Panc1 (cell line): Measurements from ENCODE around the gene KRTAP24-1. TPM values are rescaled to one million over a fixed set of nuclear protein-coding genes. Genes with fewer than 3 reads are reported as not detected.

ENCODE experiments used
- ATAC-seq: fragments of 200-7000 bp; cut with Tn5 transposase; 2 replicates; pipeline ENCODE4 v1.9.1; 2020; ENCODE audit warnings: mild to moderate bottlenecking, moderate library complexity
- BruUV-seq: library from RNA; stranded (reverse); fragments of 400-500 nt; replicated peaks from 2 replicates; lab custom pipeline; 2021; lab: Mats Ljungman, UMichigan
- CTCF ChIA-PET: fragments of 300-600 bp; sonication (Branson Sonifier 250); formaldehyde crosslinking; loops from one replicate; lab custom pipeline; 2022; ENCODE audit warnings: antibody characterized with exemption; lab: Charles Lee
- POLR2A ChIA-PET: fragments of 300-600 bp; sonication (Branson Sonifier 250); formaldehyde crosslinking; loops from one replicate; lab custom pipeline; 2022; ENCODE audit warnings: antibody characterized with exemption; lab: Charles Lee
- DNase-seq: peaks from one replicate; pipeline ENCODE4 v3.0.0-alpha.2; 2010; ENCODE audit warnings: low read depth, low spot score
- H3K27ac ChIP-seq: 2 replicates; pipeline ENCODE4 v1.5.1; 2011; ENCODE audit warnings: mild to moderate bottlenecking, low read length, inconsistent platforms
- H3K27me3 ChIP-seq: fragments of 200-500 bp; sonication (Bioruptor generic); 2 replicates; pipeline ENCODE4 v1.6.0; 2014; ENCODE audit warnings: low read length, inconsistent platforms; ENCODE audit not compliant: control insufficient read depth, insufficient read depth
- H3K36me3 ChIP-seq: fragments of 200-500 bp; sonication (Bioruptor generic); 2 replicates; pipeline ENCODE4 v1.5.1; 2014; ENCODE audit warnings: inconsistent platforms, mild to moderate bottlenecking, low read length, moderate library complexity; ENCODE audit not compliant: control insufficient read depth, insufficient read depth
- H3K4me1 ChIP-seq: 2 replicates; pipeline ENCODE4 v1.5.1; 2011; ENCODE audit warnings: inconsistent platforms, mild to moderate bottlenecking, low read length, moderate library complexity; ENCODE audit not compliant: control insufficient read depth, insufficient read depth
- H3K4me3 ChIP-seq, 2 experiments: 2 replicates each; pipeline ENCODE4 v1.5.1; 2011 to 2012; ENCODE audit warnings: low read depth in 2 of 2, low read length in 2 of 2, mild to moderate bottlenecking in 2 of 2, inconsistent platforms in 1 of 2, moderate library complexity in 1 of 2
- H3K9me3 ChIP-seq: fragments of 200-500 bp; sonication (Bioruptor generic); 2 replicates; pipeline ENCODE4 v1.5.1; 2014; ENCODE audit warnings: low read depth, mild to moderate bottlenecking, inconsistent platforms, low read length, moderate library complexity; ENCODE audit not compliant: control insufficient read depth, insufficient read depth
- POLR2AphosphoS5 ChIP-seq: IDR thresholded peaks from 2 replicates; pipeline ENCODE4 v1.6.1; 2012; ENCODE audit warnings: mild to moderate bottlenecking, low read depth, low read length, moderate library complexity
- SIN3A ChIP-seq: IDR thresholded peaks from 2 replicates; pipeline ENCODE4 v1.6.1; 2012; ENCODE audit warnings: low read depth, mild to moderate bottlenecking, low read length, moderate library complexity, borderline replicate concordance; ENCODE audit not compliant: insufficient read depth
- TCF7L2 ChIP-seq: IDR thresholded peaks from 2 replicates; pipeline ENCODE4 v1.6.1; 2011; ENCODE audit warnings: mild to moderate bottlenecking, low read depth, low read length, inconsistent platforms
- in situ Hi-C: cut with HindIII; loops from 2 replicates; pipeline ENCODE4 v1.10.0; 2016; ENCODE audit warnings: low sequenced_read_pairs, low pct_unique_long_range_greater_than_20kb
- intact Hi-C: fragments of 100-400 bp; cut with micrococcal nuclease; formaldehyde crosslinking; loops from one replicate; pipeline ENCODE4 v1.10.0; 2022; ENCODE audit not compliant: unreplicated experiment
- total RNA-seq: library from RNA; stranded (reverse); gene quantifications from one replicate; pipeline ENCODE4 v1.2.1, GENCODE V29; 2021; ENCODE audit not compliant: unreplicated experiment
- TF ChIP-seq, protein P1 (sequence below): fragments of 450-650 bp; IDR thresholded peaks from 2 replicates; pipeline ENCODE4 v1.5.1; 2017; ENCODE audit warnings: mild to moderate bottlenecking
- TF ChIP-seq, protein P2 (sequence below), 2 experiments: IDR thresholded peaks; 2 replicates each; pipeline ENCODE4 v1.6.1; 2011 to 2012; ENCODE audit warnings: low read depth in 2 of 2, control low read depth in 1 of 2, low read length in 1 of 2, mild to moderate bottlenecking in 1 of 2, moderate library complexity in 1 of 2; ENCODE audit not compliant: insufficient read depth in 1 of 2

The KRTAP24-1 gene
- total RNA-seq, 1 experiment from 2014 or later: not detected

DNA sequence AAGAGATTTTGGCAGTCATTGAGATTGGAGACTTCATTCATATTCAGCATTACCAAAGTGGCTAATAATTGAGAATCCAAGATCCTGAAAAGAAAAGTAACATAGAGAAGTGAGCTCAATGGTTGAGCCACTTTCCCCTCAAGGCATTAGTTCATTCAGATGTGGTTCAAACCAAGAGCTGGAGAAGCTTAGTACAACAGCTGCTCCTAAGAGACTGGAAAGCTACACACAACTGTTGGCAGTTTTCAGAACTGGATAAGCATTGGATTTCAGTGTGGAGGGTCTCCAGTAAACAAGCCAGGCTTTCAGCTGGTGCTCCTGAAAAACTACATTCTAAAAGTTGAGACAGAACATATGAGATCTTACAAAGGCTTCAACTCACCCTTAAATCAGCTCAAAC, 37.7 kb downstream of the KRTAP24-1 start:
- ChIA-PET POLR2A (no interaction called here), CTCF (no interaction called here)
- Histone ChIP-seq H3K4me3 (no peak overlapping the region), H3K4me1 (no peaks in the 10 kb centered on the region), H3K27ac (no peak overlapping the region), H3K36me3 (no peaks in the 10 kb centered on the region), H3K27me3 (no peaks in the 10 kb centered on the region), H3K9me3 (no peaks in the 10 kb centered on the region)
- ATAC-seq (no peak), DNase-seq (no peak)
- no TSS peak for BruUV-seq
- TF ChIP-seq, protein P1, sequence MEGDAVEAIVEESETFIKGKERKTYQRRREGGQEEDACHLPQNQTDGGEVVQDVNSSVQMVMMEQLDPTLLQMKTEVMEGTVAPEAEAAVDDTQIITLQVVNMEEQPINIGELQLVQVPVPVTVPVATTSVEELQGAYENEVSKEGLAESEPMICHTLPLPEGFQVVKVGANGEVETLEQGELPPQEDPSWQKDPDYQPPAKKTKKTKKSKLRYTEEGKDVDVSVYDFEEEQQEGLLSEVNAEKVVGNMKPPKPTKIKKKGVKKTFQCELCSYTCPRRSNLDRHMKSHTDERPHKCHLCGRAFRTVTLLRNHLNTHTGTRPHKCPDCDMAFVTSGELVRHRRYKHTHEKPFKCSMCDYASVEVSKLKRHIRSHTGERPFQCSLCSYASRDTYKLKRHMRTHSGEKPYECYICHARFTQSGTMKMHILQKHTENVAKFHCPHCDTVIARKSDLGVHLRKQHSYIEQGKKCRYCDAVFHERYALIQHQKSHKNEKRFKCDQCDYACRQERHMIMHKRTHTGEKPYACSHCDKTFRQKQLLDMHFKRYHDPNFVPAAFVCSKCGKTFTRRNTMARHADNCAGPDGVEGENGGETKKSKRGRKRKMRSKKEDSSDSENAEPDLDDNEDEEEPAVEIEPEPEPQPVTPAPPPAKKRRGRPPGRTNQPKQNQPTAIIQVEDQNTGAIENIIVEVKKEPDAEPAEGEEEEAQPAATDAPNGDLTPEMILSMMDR: no peak
- TF ChIP-seq, protein P2, sequence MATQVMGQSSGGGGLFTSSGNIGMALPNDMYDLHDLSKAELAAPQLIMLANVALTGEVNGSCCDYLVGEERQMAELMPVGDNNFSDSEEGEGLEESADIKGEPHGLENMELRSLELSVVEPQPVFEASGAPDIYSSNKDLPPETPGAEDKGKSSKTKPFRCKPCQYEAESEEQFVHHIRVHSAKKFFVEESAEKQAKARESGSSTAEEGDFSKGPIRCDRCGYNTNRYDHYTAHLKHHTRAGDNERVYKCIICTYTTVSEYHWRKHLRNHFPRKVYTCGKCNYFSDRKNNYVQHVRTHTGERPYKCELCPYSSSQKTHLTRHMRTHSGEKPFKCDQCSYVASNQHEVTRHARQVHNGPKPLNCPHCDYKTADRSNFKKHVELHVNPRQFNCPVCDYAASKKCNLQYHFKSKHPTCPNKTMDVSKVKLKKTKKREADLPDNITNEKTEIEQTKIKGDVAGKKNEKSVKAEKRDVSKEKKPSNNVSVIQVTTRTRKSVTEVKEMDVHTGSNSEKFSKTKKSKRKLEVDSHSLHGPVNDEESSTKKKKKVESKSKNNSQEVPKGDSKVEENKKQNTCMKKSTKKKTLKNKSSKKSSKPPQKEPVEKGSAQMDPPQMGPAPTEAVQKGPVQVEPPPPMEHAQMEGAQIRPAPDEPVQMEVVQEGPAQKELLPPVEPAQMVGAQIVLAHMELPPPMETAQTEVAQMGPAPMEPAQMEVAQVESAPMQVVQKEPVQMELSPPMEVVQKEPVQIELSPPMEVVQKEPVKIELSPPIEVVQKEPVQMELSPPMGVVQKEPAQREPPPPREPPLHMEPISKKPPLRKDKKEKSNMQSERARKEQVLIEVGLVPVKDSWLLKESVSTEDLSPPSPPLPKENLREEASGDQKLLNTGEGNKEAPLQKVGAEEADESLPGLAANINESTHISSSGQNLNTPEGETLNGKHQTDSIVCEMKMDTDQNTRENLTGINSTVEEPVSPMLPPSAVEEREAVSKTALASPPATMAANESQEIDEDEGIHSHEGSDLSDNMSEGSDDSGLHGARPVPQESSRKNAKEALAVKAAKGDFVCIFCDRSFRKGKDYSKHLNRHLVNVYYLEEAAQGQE (IDR thresholded peaks at IDR 0.05; ENCODE audit: insufficient read depth in 1 of 2, low read depth in 2 of 2, low read length in 1 of 2): no peak
- TF ChIP-seq TCF7L2 (no peak), POLR2AphosphoS5 (no peak), SIN3A (no peak)
- in situ Hi-C loops: no loop called here
- intact Hi-C loops: no loop called here

DNA sequence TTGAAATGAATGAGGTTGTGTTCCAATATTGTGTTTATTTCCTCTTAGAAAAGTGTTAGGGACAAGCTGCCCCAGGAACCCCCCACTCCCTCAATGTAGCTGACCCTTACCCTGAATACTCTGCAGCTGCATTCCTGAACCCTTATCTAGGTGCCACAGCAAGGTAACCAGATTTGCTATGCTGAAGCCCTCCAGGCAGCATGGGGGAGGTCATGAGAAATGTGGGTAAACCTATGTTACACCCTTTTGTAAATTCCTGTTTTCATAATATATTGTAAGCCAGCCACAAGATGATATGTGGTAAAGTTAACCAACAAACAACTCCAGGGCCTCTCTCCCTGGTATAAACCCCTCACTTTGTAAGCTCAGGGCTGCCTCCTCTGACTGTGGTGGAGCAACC, 39.1 kb downstream of the KRTAP24-1 start:
- POLR2A ChIA-PET: no interaction called here
- Histone ChIP-seq H3K4me3 (no peak overlapping the region), H3K27ac (no peak overlapping the region), H3K9me3 (no peaks in the 10 kb centered on the region), H3K27me3 (no peaks in the 10 kb centered on the region), H3K4me1 (no peaks in the 10 kb centered on the region), H3K36me3 (no peaks in the 10 kb centered on the region)
- TF ChIP-seq SIN3A (no peak), TCF7L2 (no peak), POLR2AphosphoS5 (no peak)
- TF ChIP-seq, protein P2 (IDR thresholded peaks at IDR 0.05; ENCODE audit: insufficient read depth in 1 of 2, low read depth in 2 of 2, low read length in 1 of 2): no peak
- TF ChIP-seq, protein P1: no peak
- in situ Hi-C loops (no loop called here), intact Hi-C loops (no loop called here)
- CTCF ChIA-PET: no interaction called here
- DNase-seq (no peak), ATAC-seq (no peak)
- no TSS peak for BruUV-seq
